ENCODE measurements around the gene CNGB1.
"Not testable (repeated sequence)": the region's sequence is repeated elsewhere in the genome, so short reads cannot be mapped to it uniquely, and the experiment has no call there.

CNGB1 gene

DNA sequence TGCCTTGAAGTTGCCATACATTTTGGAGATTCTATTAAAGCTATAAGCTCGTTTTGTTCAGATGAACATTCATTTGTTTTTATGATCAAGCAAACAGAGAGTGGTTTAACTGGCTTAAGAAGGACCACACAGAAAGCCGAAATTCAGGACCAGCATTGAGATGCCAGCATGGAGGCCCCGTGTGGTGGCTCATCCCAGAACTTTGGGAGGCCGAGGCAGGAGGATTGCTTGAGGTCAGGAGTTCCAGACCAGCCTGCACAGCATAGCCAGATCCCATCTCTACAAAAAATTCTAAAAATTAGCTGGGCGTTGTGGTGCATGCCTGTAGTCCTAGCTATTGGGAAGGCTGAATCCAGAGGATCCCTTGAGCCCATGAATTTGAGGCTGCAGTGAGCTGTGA is 122.7 kb downstream of the CNGB1 start:
- H3K4me3 ChIP-seq (ENCODE audit: low read length), result no peak overlapping the region
- DNase-seq (ENCODE audit: low read depth, low spot score), result no peak

DNA sequence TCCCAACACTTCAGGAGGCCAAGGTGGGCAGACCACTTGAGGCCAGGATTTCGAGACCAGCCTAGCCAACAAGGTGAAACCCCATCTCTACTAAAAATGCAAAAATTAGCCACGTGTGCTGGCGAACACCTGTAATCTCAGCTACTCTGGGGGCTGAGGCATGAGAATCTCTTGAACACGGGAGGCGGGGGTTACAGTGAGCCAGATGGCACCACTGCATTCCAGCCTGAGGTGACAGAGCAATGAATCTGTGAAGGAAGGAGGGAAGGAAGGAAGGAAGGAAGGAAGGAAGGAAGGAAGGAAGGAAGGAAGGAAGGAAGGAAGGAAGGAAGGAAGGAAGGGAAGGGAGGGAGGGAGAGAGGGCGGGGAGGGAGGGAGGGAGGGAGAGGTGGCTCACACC is 124.0 kb downstream of the CNGB1 start:
- DNase-seq (ENCODE audit: low read depth, low spot score); H3K4me3 ChIP-seq (ENCODE audit: low read length): not testable (repeated sequence)

DNA sequence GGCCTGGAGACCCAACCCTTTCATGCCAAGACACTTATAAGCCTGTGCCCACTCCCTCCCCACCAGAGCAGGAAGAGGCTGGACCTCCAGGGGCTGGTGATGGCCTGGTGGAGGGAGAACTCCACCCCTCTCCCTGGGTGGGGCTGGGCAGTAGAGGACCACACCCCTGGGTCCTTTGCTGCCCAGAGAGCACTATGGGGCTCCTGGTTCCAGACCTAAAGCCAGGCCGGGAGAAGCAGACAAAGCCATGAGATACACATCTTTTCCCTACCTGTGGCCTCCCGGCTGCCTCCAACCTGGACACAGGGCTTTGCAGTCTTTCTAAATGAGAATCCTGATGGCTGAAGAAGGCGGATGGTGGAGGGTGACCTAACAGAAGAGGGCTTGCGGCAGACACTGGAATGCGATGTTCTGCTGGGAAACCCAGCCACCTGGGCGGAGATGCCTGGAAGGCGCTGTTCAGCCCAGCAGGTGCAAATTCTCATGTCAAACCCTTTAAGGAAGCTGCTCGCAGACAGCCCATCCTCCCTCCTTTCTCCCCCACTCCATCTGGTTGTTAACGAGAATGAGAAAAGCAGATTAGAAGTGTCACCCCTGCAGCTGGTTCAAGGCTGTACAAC is 124.7 kb downstream of the CNGB1 start:
- no peak for DNase-seq (ENCODE audit: low read depth, low spot score)
- H3K4me3 ChIP-seq (ENCODE audit: low read length), result no peak overlapping the region

DNA sequence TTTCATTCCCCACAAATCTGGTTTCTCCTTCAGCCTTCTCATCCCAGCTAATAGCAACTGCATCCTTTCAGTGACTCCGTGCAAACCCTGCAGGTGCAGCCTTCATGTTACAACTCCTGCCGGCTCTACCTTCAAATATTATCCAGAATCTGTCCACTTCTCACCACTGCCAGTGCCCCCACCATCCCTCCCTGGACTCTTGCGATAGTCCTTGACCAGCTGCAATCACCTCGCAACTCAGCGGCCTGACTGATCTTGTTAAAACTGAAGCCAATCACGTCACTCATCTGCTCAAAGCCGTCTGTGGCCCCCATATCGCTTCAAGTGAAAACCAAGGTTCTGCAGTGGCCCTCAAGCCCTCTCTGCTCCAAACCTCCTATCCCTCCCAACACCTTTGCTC is 125.8 kb downstream of the CNGB1 start:
- H3K4me3 ChIP-seq (ENCODE audit: low read length), result no peak overlapping the region
- no peak for DNase-seq (ENCODE audit: low read depth, low spot score)

DNA sequence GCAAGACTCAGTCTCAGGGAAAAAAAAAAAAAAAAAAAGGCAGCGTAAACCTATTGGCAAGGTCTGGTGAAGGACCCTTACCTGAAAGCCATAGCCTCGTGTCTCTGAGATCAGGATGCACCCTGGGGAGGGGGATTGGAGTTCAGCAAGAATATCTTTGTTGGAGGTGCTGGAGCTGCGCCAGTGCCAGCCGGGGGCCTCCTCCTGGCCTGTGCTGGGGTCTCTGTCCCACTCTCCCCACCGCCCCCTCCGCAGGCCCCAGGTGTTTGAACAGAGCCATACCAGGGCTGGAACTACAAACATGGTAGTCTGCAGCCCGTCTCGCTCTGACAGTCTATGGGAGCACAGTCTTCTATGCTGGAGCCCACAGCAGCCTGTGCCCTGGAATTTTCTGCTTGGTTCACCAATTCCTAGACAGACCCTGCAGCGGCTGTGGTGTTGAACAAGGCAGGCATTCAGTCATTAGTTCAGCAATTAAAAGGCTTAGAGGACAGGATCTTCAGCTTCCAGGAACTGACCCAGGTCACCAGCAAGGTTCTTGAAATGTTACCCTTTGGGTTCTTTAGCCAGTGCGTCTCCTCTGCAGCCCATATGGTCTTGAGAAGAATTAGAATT is 126.4 kb downstream of the CNGB1 start:
- H3K4me3 ChIP-seq (ENCODE audit: low read length), result no peak overlapping the region
- DNase-seq (ENCODE audit: low read depth, low spot score), result no peak

DNA sequence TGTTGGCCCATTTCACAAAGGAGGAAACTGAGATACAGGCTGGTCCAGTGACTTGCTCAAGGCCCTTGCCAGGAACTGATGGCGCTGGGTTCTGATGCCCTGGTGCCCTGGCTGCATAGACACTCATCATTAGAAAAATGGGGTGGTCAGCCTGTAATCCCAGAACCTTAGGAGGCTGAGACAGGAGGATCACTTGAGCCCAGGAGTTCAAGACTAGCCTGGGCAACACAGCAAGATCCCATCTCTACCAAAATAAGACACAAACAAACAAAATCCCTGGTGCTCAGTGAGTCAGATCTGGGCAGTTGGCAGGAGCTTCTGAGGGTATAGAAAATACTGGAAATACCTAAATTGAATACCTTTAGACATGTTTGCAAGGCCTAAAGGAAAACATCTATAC is 127.5 kb downstream of the CNGB1 start:
- no peak for DNase-seq (ENCODE audit: low read depth, low spot score)
- H3K4me3 ChIP-seq (ENCODE audit: low read length), result no peak overlapping the region

DNA sequence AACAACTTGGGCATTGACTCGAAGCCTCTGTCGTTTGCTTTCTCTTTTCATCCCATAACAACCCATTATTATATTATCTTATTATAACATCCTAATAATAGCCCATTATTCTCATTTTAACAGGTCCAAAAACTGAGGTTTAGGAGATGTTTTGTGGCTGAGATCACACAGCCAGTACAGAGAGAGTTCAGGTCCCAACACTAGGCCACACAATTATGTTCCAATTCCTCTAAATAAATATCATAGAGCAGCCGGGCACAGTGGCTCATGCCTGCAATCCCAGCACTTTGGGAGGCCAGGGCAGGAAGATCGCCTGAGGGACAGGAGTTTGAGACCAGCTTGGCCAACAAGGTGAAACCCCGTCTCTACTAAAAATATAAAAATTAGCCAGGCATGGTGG is 128.3 kb downstream of the CNGB1 start:
- DNase-seq (ENCODE audit: low read depth, low spot score), result no peak
- no peak overlapping the region for H3K4me3 ChIP-seq (ENCODE audit: low read length)

DNA sequence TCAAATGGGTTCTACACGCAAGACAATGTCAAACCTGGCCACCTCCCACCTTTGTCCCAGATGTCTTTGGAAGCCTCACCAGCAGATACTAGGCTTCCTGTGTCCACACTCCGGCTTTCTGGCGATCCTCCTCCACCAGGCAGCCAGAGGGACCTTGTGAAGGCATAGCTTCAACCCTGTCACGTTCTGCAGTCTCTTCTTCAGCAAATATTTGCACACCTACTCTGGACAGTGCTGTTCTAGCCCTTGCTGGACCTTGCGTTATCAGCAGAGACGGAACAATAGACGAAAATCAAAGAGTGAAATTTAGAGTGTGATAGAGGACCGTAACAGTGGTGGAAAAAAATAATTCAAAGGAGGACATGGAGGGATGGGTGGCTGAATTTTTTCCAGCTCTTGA is 130.1 kb downstream of the CNGB1 start:
- no peak for DNase-seq (ENCODE audit: low read depth, low spot score)

DNA sequence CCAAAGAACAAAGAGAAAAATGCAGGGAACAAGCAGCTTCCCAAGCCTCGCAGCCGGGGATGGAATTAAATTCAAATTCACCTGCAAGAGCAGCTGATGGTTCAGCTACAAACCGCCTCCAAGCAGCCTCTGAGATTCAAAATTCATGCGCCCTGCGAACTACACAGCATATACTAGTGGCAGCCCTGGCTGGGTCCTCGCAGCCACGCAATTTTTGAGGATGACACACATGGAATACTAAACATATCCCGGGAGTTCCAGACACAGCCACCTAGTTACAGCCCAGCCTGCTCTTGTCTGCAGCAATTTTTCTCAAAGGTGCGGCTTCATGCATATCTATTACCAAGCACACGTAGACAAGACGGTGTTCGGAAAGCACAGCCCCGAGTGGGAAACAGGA is 132.8 kb downstream of the CNGB1 start:
- DNase-seq (ENCODE audit: low read depth, low spot score), result no peak
- no peak overlapping the region for H3K4me3 ChIP-seq (ENCODE audit: low read length)

More for the DNA sequence above, 130.1 kb downstream of the CNGB1 start:
- no peak overlapping the region for H3K4me3 ChIP-seq (ENCODE audit: low read length)

DNA sequence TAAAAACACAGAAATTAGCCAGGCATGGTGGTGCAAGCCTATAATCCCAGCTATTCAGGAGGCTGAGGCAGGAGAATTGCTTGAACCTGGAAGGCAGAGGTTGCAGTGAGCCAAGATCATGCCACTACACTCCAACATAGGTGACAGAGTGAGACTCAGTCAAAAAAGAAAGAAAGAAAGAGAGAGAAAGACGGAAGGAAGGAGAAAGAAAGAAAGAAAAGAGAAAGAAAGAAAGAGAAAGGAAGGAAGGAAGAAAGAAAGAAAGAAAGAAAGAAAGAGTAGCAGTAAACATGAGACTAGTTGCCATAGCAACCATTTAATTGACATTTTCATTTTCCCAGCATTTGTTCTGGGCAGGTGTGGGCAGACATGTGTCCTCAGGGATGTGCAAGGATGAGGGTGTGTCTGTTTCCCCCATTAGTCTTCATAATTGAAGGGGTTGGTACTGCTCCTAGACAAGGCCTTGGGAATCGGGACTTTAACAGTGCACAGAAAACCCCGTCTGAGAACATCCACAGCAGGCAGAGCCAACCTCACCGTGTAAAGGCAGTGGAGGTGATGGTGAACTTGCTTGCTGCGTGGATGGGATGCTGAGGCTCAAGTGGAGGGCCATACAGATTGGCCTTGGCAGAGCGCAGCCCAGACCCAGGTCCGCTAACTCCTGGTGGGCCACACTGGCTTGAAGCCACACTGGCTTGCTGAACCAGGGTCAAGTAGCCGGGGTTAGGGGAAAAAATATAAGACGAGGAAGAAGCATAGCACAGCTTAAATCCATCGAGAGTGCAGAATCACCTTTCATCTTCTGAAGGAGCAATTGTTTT is 133.4 kb downstream of the CNGB1 start:
- no peak for DNase-seq (ENCODE audit: low read depth, low spot score)
- H3K4me3 ChIP-seq (ENCODE audit: low read length), result no peak overlapping the region

DNA sequence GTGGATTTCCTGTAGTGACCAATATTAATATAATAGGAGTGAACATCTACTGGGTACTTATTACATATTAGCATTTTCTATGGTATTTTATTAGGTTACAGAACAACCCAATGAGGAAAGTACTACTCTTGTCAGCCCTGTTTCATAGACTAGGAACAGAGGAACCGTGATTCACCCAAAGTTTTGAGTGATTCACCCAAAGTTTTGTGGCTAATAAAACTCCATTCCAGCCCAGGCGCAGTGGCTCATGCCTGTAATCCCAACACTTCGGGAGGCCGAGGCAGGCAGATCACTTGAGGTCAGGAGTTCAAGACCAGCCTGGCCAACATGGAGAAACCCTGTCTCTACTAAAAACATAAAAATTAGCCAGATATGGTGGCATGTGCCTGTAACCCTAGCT is 135.5 kb downstream of the CNGB1 start:
- not testable (repeated sequence) for DNase-seq (ENCODE audit: low read depth, low spot score); H3K4me3 ChIP-seq (ENCODE audit: low read length)

DNA sequence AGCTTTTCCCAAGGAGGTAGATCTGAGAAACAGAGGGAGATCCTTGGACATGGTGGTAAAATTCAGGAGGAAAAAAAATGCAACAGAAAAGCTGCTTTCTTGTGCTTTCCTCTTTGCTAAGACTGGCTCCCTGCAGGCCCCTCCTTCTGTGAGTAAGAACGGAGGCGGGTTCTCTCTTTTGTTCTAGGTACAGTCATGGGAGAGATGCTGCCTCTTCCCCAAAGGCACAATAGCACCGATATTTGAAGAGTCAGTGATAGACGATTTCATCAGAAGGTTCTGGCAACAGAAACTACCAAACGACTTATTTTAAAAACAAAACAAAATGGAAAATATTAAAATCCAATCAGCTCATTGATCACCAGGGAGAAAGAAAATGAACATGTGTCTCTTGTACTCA is 136.0 kb downstream of the CNGB1 start:
- no peak overlapping the region for H3K4me3 ChIP-seq (ENCODE audit: low read length)
- no peak for DNase-seq (ENCODE audit: low read depth, low spot score)

Data from Jurkat, Clone E6-1 (cell line).